GM19043 (cell line): ENCODE measurements around the gene MBNL1.
"Not testable (repeated sequence)": the region's sequence is repeated elsewhere in the genome, so short reads cannot be mapped to it uniquely, and the experiment has no call there.

ENCODE experiments used
- ATAC-seq: cut with Tn5 transposase; IDR thresholded peaks from one replicate; pipeline ENCODE4 v1.9.1; 2021; ENCODE audit warnings: low read depth; ENCODE audit not compliant: unreplicated experiment

MBNL1 gene

DNA sequence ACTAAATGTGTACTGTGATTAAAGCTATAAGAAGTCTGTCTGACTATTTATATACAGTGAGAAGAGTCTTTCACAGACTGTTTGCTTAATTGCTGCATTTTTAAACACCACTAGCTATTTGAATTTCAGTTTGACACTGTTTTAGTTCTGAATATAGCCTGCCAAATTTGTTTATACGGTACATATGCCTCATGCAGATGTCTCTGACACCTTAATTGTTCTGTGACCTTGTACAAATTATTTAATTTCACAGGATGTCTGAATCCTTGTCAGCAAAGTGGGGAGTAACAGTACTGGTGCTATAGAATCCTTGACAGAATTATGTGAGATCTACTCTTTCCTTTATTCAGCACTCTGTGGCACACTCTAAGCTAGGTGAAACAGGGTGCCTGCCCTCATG is 125.5 kb downstream of the MBNL1 start:
- ATAC-seq: no peak

GRCh38 chr3:152395764-152396163 is 127.0 kb downstream of the MBNL1 start:
- no peak for ATAC-seq

DNA sequence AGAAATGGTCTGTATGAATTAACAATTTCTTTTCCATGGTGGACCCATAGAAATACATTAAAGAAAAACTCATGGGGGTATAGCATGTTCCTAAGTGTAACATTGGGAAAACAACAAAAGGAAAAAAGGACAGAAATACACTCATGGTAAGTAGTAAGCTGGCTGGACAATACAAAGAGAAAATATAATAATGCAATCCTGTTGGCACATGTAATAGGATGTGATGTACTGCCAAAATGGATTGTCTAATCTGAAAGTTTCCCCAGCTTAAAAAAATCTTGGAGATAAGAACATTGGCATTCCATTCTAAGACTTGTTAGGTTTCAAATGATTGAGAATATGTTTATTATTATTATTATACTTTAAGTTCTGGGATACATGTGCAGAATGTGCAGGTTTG is 128.1 kb downstream of the MBNL1 start:
- ATAC-seq: no peak

- ATAC-seq: not testable (repeated sequence)
These were observed 128.6 kb downstream of the MBNL1 start for GRCh38 chr3:152397348-152397747.

DNA sequence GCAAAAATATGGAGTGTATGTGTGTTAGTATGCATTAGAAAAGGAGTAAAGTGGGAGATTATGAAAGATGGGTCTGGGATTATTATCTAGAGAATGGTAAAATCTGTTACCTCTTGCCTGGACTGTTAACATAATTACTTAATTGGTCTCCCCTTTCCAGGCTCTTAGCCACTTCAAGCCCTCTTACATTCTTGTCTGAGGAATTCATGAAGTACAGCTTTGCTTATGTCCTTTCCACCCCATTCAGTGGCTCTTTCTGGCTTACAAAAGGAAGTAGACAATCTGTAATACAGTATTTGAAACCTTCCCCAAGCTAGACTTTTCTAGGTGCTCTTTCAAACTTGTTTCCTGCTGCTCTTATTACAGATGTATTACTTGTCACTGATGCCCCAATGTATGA is 129.8 kb downstream of the MBNL1 start:
- no peak for ATAC-seq

DNA sequence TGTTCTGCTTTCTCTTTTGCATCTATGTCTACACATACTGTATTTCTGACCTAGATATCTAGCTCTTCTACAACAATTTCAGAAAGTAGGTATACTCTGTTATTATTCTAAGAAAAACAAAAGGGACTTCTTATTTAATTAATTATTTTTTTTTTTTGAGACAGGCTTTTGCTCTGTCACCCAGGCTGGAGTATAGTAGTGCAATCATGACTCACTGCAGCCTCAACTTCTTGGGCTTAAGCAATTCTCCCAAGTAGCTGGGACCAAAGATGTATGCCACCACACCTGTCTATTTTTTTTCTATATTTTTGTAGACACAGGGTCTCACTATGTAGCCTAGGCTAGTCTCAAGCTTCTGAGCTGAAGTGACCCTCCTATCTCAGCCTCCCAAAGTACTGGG is 130.6 kb downstream of the MBNL1 start:
- no peak for ATAC-seq

- ATAC-seq: no peak
These were observed 132.2 kb downstream of the MBNL1 start for GRCh38 chr3:152400887-152401286.

GRCh38 chr3:152402695-152403451 is 134.1 kb downstream of the MBNL1 start:
- ATAC-seq: peak; percentile 44

DNA sequence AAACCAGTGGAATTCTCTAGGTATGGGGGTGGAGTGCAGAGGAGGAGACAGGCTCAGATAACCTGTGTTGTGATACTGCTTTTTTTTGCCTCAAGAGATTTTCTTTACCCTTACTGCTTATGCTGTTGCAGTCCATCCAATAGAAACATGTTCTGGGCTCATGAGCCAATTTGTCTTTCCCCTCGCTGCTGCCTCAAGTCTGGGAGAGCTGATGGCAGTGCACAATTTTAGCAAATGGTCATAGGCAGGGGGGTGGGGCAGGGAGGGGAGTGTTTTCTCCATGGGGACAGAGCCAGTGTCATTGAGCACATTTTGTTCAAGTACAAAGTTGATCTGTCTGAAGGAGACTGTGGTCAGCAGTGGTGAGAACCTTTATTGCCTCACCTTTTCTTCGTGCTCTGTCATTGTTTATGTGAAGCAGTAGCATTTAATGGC is 134.9 kb downstream of the MBNL1 start:
- ATAC-seq: no peak

DNA sequence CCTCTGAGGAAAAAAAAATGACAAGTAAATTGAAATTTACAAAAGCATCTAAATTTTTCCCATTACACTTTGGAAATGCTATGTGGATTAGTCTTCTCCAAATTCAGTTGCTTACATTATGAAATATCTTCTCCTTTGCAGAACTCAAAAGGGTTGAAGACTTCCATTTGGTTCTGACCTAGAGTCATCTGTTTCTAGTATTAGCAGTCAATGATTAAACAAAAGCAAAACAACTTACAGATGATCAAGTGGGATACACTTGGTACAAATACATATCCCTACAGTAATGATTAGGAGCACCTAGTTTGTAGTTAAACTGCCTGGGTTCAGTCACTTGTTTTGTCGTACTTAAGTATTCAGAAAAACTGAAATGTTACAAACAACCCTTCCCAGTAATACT is 136.2 kb downstream of the MBNL1 start:
- ATAC-seq: no peak

DNA sequence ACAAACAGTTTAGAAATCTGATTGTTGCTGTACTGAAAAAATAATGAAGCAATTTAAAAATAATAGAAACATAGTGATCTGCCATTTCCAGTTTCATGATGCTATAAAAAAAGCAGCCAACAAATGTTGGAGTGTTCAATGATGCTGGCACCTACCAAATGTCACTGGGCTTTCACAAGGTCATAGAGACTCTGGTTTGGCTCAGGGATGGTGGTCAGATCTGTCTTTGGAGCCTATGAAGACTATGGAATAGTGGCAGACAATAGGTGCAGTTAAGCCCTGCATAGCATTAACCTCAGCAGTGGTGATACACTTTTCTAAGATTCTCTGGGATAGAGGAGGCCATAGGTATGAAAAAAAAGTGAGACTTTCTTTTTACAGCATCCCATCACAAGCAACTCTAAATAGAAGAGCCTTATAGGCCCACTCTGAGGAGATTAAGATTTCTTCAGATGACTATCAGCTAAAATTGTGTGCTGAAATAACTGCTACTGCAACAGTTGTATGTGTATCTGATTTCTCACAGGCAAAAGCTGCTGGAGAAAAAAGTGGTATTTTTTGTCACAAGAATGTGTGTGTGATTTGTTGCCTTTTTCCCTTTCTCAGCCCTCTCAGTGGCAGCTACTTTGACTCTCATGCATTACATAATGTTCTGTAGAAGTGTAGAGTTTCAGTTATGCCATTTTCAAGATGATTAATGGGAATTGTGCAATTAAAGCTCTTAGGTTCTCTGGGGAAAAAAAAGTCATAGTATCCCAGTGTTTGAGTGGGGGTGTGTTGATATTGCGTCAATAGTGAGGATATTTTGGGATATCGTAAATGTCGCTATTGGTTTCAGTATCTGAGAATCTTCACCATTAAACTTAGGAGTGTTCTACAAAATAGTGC is 137.4 kb downstream of the MBNL1 start:
- no peak for ATAC-seq

DNA sequence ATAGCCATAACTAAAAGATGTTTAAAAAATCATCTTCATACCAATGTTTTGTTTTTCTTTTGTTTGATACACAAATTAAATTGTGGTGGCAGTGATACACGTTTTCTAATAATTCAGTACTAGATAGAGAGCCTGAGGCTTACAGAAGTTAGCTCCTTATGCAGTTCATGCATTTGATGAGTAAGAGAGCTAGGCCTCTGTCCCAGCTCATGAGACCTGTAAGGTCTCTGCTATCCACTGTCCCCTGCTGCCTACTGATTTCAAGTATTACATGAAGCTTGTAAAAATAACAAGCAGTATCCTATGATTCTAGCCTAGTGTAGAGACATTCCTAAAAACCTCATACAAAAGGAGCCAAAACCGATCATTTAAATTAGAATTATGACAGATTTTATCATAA is 144.5 kb downstream of the MBNL1 start:
- ATAC-seq: no peak

DNA sequence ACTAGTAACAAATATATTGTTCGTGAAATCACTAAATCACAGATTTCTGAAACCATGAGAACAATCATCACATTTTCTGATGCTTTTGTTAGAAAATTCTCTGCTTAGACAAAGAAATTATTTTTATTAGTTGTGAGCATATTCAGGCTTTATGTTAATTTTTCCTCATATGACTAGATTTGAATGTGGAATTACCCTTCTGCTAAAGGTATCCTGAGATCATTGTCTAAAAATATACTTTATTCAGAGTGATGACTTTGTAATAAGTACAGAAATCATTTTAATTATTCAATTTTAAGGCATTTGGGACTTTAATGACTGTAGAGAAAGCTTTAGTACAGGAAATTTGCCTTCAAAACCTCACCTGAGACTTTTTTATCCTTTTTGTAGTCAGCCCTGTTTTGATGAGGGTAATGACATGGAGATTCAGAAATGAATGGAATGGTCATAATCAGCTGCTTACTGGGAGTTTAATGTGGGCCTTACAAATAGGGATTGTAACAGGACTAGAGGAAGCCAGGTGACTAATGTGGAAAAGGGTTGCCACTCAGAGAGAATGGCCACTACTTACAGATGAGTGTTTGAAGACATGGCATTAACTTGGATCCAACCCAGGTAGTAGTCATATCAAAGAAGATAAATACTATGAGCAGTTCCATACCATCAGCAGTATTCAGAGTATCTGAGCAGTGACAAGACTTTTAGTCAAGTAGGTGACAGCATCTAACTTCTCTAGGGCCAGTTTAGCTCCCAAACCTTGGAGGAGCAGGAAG is 148.3 kb downstream of the MBNL1 start:
- ATAC-seq: no peak

GRCh38 chr3:152419748-152420147 is 151.0 kb downstream of the MBNL1 start:
- no peak for ATAC-seq

DNA sequence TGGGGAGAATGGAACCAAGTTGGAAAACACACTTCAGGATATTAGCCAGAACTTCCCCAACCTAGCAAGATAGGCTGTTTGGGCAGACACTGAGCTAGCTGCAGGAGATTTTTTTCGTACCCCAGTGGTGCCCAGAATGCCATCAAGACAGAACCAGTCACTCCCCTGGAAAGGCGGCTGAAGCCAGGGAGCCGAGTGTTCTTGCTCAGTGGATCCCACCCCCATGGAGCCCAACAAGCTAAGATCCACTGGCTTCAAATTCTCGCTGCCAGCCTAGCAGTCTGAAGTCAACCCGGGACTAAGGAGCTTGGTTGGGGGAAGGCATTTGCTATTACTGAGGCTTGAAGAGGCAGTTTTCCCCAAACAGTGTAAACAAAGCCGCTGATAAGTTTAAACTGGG is 152.4 kb downstream of the MBNL1 start:
- ATAC-seq: no peak

- ATAC-seq: no peak
These were observed 157.7 kb downstream of the MBNL1 start for GRCh38 chr3:152426393-152426792.

- no peak for ATAC-seq
These were observed 159.8 kb downstream of the MBNL1 start for GRCh38 chr3:152428577-152428976.

- no peak for ATAC-seq
These were observed 161.7 kb downstream of the MBNL1 start for GRCh38 chr3:152430223-152431002.

GRCh38 chr3:152434142-152434541 is 165.4 kb downstream of the MBNL1 start:
- no peak for ATAC-seq

GRCh38 chr3:152435210-152435609 is 166.5 kb downstream of the MBNL1 start:
- not testable (repeated sequence) for ATAC-seq
